GM18907 (cell line): Measurements from ENCODE around the gene EYS.
"Not testable (repeated sequence)": the region's sequence is repeated elsewhere in the genome, so short reads cannot be mapped to it uniquely, and the experiment has no call there.

ENCODE experiments used
- ATAC-seq: cut with Tn5 transposase; IDR thresholded peaks from one replicate; pipeline ENCODE4 v1.9.1; 2021; ENCODE audit warnings: mild to moderate bottlenecking, moderate library complexity; ENCODE audit not compliant: unreplicated experiment

The EYS gene

GRCh38 chr6:64090352-64090751 lies 1616.7 kb downstream of the EYS start:
- ATAC-seq = no peak

GRCh38 chr6:64085126-64085525 lies 1621.9 kb downstream of the EYS start:
- no peak for ATAC-seq

- ATAC-seq = no peak
Measured at GRCh38 chr6:64084185-64084663, 1622.8 kb downstream of the EYS start.

GRCh38 chr6:64083261-64083660 lies 1623.8 kb downstream of the EYS start:
- ATAC-seq = no peak

- no peak for ATAC-seq
Measured at GRCh38 chr6:64081453-64081852, 1625.6 kb downstream of the EYS start.

GRCh38 chr6:64074981-64075380 lies 1632.0 kb downstream of the EYS start:
- ATAC-seq = no peak

GRCh38 chr6:64072686-64073085 lies 1634.3 kb downstream of the EYS start:
- no peak for ATAC-seq

- no peak for ATAC-seq
Measured at GRCh38 chr6:64064919-64065318, 1642.1 kb downstream of the EYS start.

- no peak for ATAC-seq
Measured at GRCh38 chr6:64062960-64063683, 1643.9 kb downstream of the EYS start.

- no peak for ATAC-seq
Measured at GRCh38 chr6:64054861-64055260, 1652.2 kb downstream of the EYS start.

- no peak for ATAC-seq
Measured at GRCh38 chr6:64050590-64050989, 1656.4 kb downstream of the EYS start.

GRCh38 chr6:64049736-64050135 lies 1657.3 kb downstream of the EYS start:
- no peak for ATAC-seq

GRCh38 chr6:64046746-64047208 lies 1660.2 kb downstream of the EYS start:
- no peak for ATAC-seq

GRCh38 chr6:64041373-64041772 lies 1665.7 kb downstream of the EYS start:
- ATAC-seq = no peak

GRCh38 chr6:64040113-64040512 lies 1666.9 kb downstream of the EYS start:
- ATAC-seq = no peak

- ATAC-seq = no peak
Measured at GRCh38 chr6:64037427-64037826, 1669.6 kb downstream of the EYS start.

GRCh38 chr6:64034910-64035655 lies 1671.9 kb downstream of the EYS start:
- ATAC-seq = no peak

GRCh38 chr6:64034291-64034690 lies 1672.7 kb downstream of the EYS start:
- ATAC-seq = no peak

- not testable (repeated sequence) for ATAC-seq
Measured at GRCh38 chr6:64030950-64031618, 1675.9 kb downstream of the EYS start.

GRCh38 chr6:64023693-64024092 lies 1683.3 kb downstream of the EYS start:
- no peak for ATAC-seq

- ATAC-seq = no peak
Measured at GRCh38 chr6:64014595-64014994, 1692.4 kb downstream of the EYS start.

GRCh38 chr6:64013011-64013410 lies 1694.0 kb downstream of the EYS start:
- no peak for ATAC-seq
